AG09309 (cell line): ENCODE results near the gene TPST2.

Source experiments
- DNase-seq: peaks from one replicate; pipeline ENCODE4 v3.0.0-alpha.2; 2010; ENCODE audit warnings: low read depth
- H3K4me3 ChIP-seq: 2 replicates; pipeline ENCODE4 v1.5.1; 2011; ENCODE audit warnings: mild to moderate bottlenecking, low read depth, low read length, moderate library complexity; ENCODE audit not compliant: control insufficient read depth
- TF ChIP-seq, protein P1 (sequence below): IDR thresholded peaks from 2 replicates; pipeline ENCODE4 v1.5.1; 2011; ENCODE audit warnings: mild to moderate bottlenecking, low read depth, low read length, inconsistent platforms; ENCODE audit not compliant: insufficient read depth, control insufficient read depth; ENCODE audit errors: missing control alignments

TPST2 gene

DNA sequence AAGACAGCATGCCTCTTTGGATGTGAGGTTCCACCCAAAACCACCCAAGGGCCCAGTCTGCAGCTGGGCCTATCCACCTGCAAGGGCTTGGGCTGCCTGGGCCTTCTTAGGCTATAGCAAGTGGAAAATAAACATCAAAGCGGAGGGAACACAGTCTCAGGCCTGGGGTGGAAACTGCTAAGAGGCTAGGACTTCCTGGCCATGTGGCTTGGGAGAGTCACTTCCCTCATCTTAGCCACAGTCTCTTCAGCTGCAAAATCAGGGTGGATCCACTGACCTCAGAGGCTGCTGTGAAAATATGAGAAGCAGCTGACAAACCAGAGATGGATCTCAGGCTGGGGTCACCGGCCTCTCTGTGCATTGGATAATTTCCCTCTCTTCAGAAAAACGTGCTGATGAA, 47.1 kb downstream of the TPST2 start:
- no peak overlapping the region for H3K4me3 ChIP-seq
- no peak for DNase-seq
- TF ChIP-seq, protein P1, sequence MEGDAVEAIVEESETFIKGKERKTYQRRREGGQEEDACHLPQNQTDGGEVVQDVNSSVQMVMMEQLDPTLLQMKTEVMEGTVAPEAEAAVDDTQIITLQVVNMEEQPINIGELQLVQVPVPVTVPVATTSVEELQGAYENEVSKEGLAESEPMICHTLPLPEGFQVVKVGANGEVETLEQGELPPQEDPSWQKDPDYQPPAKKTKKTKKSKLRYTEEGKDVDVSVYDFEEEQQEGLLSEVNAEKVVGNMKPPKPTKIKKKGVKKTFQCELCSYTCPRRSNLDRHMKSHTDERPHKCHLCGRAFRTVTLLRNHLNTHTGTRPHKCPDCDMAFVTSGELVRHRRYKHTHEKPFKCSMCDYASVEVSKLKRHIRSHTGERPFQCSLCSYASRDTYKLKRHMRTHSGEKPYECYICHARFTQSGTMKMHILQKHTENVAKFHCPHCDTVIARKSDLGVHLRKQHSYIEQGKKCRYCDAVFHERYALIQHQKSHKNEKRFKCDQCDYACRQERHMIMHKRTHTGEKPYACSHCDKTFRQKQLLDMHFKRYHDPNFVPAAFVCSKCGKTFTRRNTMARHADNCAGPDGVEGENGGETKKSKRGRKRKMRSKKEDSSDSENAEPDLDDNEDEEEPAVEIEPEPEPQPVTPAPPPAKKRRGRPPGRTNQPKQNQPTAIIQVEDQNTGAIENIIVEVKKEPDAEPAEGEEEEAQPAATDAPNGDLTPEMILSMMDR, result no peak

DNA sequence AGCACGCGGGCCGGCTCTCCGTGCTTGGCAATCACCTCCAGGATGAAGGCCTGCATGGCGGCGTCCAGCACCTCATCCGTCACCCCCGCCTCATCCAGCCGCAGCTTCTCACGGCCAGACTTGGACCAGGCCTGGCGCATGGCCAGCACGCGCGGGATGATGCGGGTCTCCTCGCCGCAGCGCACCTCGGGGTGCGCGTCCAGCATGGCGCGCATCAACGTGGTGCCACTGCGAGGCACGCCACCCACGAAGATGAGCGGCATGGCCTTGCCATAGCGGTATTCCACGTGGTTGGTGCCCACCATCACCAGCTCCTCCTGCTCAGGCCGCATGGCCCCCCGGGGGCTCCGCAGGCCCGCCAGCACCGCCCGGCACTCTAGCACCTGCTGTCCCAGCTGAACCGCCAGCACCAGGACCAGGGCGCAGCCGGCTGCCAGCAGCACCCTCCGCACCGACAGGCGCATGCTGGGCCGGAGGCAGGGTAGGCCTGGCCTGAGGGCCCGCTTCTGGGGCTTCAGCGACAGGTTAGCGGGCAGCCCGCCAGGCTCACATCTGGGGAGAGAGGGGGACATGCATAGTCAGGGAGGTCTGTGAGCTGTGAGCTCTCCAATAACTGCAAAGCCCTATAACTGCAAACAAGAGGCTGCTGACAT, 48.6 kb downstream of the TPST2 start:
- no peak for DNase-seq
- TF ChIP-seq, protein P1, result no peak

DNA sequence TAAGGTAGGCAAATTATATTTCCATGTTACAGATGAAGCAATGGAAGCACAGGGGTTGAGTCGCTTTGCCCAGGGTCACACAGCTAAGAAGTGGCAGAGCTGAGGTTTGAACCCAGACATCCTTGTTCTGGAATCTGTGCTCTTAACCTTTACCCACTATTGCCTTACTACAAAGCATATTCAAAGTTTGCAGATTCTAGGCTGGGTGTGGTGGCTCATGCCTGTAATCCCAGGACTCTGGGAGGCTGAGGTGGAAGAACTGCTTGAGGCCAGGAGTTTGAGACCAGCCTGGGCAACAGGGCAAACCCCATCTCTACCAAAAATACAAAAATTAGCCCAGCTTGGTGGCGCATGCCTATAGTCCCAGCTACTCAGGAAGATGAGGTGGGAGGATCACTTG, 49.8 kb downstream of the TPST2 start:
- TF ChIP-seq, protein P1, result no peak
- no peak for DNase-seq
- no peak overlapping the region for H3K4me3 ChIP-seq

More for the DNA sequence above, 48.6 kb downstream of the TPST2 start:
- H3K4me3 ChIP-seq, result no peak overlapping the region

DNA sequence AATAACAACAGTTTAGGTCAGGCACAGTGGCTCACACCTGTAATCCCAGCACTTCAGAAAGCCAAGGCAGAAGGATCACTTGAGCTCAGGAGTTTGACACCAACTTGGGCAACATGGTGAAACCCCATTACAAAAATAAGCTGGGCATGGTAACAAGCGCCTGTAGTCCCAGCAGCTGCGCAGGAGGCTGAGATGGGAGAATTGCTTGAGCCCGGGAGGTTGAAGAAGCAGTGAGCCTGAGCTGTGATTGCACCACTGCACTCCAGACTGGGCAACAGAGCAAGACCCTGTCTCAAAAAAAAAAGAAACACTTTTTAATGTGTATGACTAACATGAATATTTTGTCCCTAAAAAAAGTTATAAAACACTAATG, 53.2 kb downstream of the TPST2 start:
- TF ChIP-seq, protein P1, result no peak
- DNase-seq, result no peak
- no peak overlapping the region for H3K4me3 ChIP-seq

DNA sequence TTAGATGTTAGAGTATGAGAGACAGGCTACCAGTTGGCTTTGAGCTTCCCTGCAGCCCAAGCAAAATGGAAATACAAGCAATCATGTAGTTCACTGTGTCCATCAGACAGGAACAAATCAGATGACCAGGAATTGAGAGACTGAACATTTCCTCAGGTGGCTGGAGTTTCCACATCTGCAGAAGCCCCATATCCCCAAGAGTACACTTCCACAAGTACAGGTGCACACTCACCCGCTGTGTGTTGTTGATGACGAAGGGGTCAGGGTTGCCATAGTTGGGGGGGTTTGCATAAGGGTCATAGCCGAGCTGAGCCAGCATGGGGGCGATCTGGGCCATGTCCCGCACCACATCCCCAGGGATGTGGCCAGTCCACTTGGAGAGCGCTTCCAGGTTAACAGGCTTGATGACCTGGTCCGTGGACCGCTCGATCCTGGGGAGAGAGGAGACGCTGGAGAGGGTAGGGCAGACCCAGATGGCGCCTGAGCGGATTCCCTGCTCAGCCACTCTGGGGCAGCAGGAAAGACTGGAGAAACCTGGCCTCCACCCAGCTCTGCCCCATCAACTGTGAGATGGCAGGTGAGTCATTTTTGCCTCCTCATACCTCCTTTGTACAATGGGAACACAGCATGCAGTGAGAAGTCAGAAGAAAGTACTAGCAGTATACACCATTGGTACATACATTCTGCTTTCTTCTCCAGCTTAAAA, 53.7 kb downstream of the TPST2 start:
- no peak overlapping the region for H3K4me3 ChIP-seq
- no peak for DNase-seq
- TF ChIP-seq, protein P1, result no peak

DNA sequence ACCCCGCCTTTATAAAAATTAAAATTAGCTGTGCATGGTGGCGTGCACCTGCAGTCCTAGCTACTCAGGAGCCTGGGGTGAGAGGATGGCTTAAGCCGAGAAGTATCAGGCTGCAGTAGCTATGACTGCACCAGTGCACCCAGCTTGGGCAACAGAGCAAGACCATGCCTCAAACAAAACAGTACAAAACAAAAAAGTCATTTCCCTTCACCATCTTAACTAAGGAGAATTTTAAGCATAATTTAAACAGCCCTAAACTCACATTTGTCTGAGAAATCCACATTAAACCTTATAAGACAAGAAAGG, 54.4 kb downstream of the TPST2 start:
- no peak for DNase-seq
- TF ChIP-seq, protein P1, result no peak
- H3K4me3 ChIP-seq, result no peak overlapping the region
